Measurements from ENCODE around the gene ATAD1. TPM values are rescaled to one million over a fixed set of nuclear protein-coding genes. Genes with fewer than 3 reads are reported as not detected.

Gene ATAD1
- total and polyA plus RNA-seq, 9 of the 15 experiments (the other 6 are each of a cell fraction or from before 2014, with no cell fraction given), result 11.3 to 33.8 (median 27.3) TPM

- in situ Hi-C loops (cut with MboI), result no loop called here
- no peak for ATAC-seq
- no peak overlapping the region for H3K27ac ChIP-seq (ENCODE audit: extremely low read depth, low read depth, low read length)
- TF ChIP-seq STAT5A (IDR thresholded peaks at IDR 0.05; ENCODE audit: borderline replicate concordance, low read length), result no peak
- TF ChIP-seq ZNF449 (CRISPR knock-in tag; IDR thresholded peaks at IDR 0.05), result no peak
- TF ChIP-seq, protein P1, sequence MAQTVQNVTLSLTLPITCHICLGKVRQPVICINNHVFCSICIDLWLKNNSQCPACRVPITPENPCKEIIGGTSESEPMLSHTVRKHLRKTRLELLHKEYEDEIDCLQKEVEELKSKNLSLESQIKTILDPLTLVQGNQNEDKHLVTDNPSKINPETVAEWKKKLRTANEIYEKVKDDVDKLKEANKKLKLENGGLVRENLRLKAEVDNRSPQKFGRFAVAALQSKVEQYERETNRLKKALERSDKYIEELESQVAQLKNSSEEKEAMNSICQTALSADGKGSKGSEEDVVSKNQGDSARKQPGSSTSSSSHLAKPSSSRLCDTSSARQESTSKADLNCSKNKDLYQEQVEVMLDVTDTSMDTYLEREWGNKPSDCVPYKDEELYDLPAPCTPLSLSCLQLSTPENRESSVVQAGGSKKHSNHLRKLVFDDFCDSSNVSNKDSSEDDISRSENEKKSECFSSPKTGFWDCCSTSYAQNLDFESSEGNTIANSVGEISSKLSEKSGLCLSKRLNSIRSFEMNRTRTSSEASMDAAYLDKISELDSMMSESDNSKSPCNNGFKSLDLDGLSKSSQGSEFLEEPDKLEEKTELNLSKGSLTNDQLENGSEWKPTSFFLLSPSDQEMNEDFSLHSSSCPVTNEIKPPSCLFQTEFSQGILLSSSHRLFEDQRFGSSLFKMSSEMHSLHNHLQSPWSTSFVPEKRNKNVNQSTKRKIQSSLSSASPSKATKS (CRISPR knock-in tag; IDR thresholded peaks at IDR 0.05), result no peak
- TF ChIP-seq MYNN (IDR thresholded peaks at IDR 0.05), result no peak
- no peak for TF ChIP-seq MYNN (CRISPR knock-in tag; IDR thresholded peaks at IDR 0.05)
- no peak for TF ChIP-seq DDX20 (tag; IDR thresholded peaks at IDR 0.05; ENCODE audit: low read depth)
- TF ChIP-seq TGIF2 (CRISPR knock-in tag; IDR thresholded peaks at IDR 0.05), result no peak
- TF ChIP-seq RBM17 (IDR thresholded peaks at IDR 0.05; ENCODE audit: borderline replicate concordance, low read depth, low read length), result no peak
- TF ChIP-seq, protein P2, sequence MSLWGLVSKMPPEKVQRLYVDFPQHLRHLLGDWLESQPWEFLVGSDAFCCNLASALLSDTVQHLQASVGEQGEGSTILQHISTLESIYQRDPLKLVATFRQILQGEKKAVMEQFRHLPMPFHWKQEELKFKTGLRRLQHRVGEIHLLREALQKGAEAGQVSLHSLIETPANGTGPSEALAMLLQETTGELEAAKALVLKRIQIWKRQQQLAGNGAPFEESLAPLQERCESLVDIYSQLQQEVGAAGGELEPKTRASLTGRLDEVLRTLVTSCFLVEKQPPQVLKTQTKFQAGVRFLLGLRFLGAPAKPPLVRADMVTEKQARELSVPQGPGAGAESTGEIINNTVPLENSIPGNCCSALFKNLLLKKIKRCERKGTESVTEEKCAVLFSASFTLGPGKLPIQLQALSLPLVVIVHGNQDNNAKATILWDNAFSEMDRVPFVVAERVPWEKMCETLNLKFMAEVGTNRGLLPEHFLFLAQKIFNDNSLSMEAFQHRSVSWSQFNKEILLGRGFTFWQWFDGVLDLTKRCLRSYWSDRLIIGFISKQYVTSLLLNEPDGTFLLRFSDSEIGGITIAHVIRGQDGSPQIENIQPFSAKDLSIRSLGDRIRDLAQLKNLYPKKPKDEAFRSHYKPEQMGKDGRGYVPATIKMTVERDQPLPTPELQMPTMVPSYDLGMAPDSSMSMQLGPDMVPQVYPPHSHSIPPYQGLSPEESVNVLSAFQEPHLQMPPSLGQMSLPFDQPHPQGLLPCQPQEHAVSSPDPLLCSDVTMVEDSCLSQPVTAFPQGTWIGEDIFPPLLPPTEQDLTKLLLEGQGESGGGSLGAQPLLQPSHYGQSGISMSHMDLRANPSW (CRISPR knock-in tag; IDR thresholded peaks at IDR 0.05), result no peak
- no peak for TF ChIP-seq FOXM1 (IDR thresholded peaks at IDR 0.05; ENCODE audit: low read depth)
- no peak for TF ChIP-seq FOXM1 (CRISPR knock-in tag; IDR thresholded peaks at IDR 0.05; ENCODE audit: low read depth)
- TF ChIP-seq, protein P3, sequence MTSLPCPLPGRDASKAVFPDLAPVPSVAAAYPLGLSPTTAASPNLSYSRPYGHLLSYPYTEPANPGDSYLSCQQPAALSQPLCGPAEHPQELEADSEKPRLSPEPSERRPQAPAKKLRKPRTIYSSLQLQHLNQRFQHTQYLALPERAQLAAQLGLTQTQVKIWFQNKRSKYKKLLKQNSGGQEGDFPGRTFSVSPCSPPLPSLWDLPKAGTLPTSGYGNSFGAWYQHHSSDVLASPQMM (CRISPR knock-in tag; IDR thresholded peaks at IDR 0.05), result no peak
- TF ChIP-seq TBP (optimal IDR thresholded peaks at IDR 0.05; ENCODE audit: low read depth, low read length), result no peak
- TF ChIP-seq CHD2 (IDR thresholded peaks at IDR 0.05; ENCODE audit: low read depth, low read length), result no peak
- TF ChIP-seq BRD9 (IDR thresholded peaks at IDR 0.05; ENCODE audit: low read depth, partially characterized antibody), result no peak
- no peak for TF ChIP-seq ESRRA (IDR thresholded peaks at IDR 0.05; ENCODE audit: borderline replicate concordance, low read depth)
Observed at GRCh38 chr10:87829986-87830729, 12.1 kb upstream of the ATAD1 start.

More at GRCh38 chr10:87829986-87830729, 12.1 kb upstream of the ATAD1 start:
- H4K20me1 ChIP-seq (replicated peaks; ENCODE audit: control insufficient read depth, insufficient read depth, low read length), result no peaks in the 10 kb centered on the region
- H3K27me3 ChIP-seq (ENCODE audit: control insufficient read depth in 2 of 2, insufficient read depth in 2 of 2, low read length in 2 of 2), result no peaks in the 10 kb centered on the region
- no peak overlapping the region for H3K4me2 ChIP-seq (ENCODE audit: insufficient read depth, low read length)
- no peak for DNase-seq (ENCODE audit: extremely low read depth in 1 of 4, low spot score in 3 of 4)
- intact Hi-C loops (cut with micrococcal nuclease), result no loop called here
- H3K9me3 ChIP-seq (replicated peaks; ENCODE audit: control insufficient read depth, insufficient read depth, low read depth, low read length), result no peaks in the 10 kb centered on the region
- no peaks in the 10 kb centered on the region for H3K9me1 ChIP-seq (ENCODE audit: control insufficient read depth, insufficient read depth, low read length)
- no peak overlapping the region for H3K9ac ChIP-seq (ENCODE audit: insufficient read depth in 1 of 2, low read depth in 2 of 2, low read length in 2 of 2)
- H3K79me2 ChIP-seq (ENCODE audit: control insufficient read depth, insufficient read depth, low read length), result no peaks in the 10 kb centered on the region
- no peaks in the 10 kb centered on the region for H3K4me1 ChIP-seq (replicated peaks in 1 of 2; ENCODE audit: control insufficient read depth in 2 of 2, insufficient read depth in 2 of 2, low read length in 2 of 2)
- ChIA-PET CTCF (ENCODE audit: low intra/inter-chr PET ratio) (no interaction called here), POLR2A (no interaction called here)
- no peak overlapping the region for H3K4me3 ChIP-seq
- H3K36me3 ChIP-seq (ENCODE audit: control insufficient read depth, insufficient read depth, low read length), result no peaks in the 10 kb centered on the region
- H2AFZ ChIP-seq (ENCODE audit: low read depth, low read length), result no peak overlapping the region
- BruUV-seq (replicated peaks), result no TSS peak
- FAIRE-seq, result no peak
